Panc1 (cell line): ENCODE results near the gene ATOH8. TPM values are rescaled to one million over a fixed set of nuclear protein-coding genes. Genes with fewer than 3 reads are reported as not detected.

ENCODE experiments used
- ATAC-seq: fragments of 200-7000 bp; cut with Tn5 transposase; 2 replicates; pipeline ENCODE4 v1.9.1; 2020; ENCODE audit warnings: mild to moderate bottlenecking, moderate library complexity
- BruUV-seq: library from RNA; stranded (reverse); fragments of 400-500 nt; replicated peaks from 2 replicates; lab custom pipeline; 2021; lab: Mats Ljungman, UMichigan
- CTCF ChIA-PET: fragments of 300-600 bp; sonication (Branson Sonifier 250); formaldehyde crosslinking; loops from one replicate; lab custom pipeline; 2022; ENCODE audit warnings: antibody characterized with exemption; lab: Charles Lee
- POLR2A ChIA-PET: fragments of 300-600 bp; sonication (Branson Sonifier 250); formaldehyde crosslinking; loops from one replicate; lab custom pipeline; 2022; ENCODE audit warnings: antibody characterized with exemption; lab: Charles Lee
- DNase-seq: peaks from one replicate; pipeline ENCODE4 v3.0.0-alpha.2; 2010; ENCODE audit warnings: low read depth, low spot score
- H3K27ac ChIP-seq: 2 replicates; pipeline ENCODE4 v1.5.1; 2011; ENCODE audit warnings: mild to moderate bottlenecking, low read length, inconsistent platforms
- H3K27me3 ChIP-seq: fragments of 200-500 bp; sonication (Bioruptor generic); 2 replicates; pipeline ENCODE4 v1.6.0; 2014; ENCODE audit warnings: low read length, inconsistent platforms; ENCODE audit not compliant: control insufficient read depth, insufficient read depth
- H3K36me3 ChIP-seq: fragments of 200-500 bp; sonication (Bioruptor generic); 2 replicates; pipeline ENCODE4 v1.5.1; 2014; ENCODE audit warnings: inconsistent platforms, mild to moderate bottlenecking, low read length, moderate library complexity; ENCODE audit not compliant: control insufficient read depth, insufficient read depth
- H3K4me1 ChIP-seq: 2 replicates; pipeline ENCODE4 v1.5.1; 2011; ENCODE audit warnings: inconsistent platforms, mild to moderate bottlenecking, low read length, moderate library complexity; ENCODE audit not compliant: control insufficient read depth, insufficient read depth
- H3K4me3 ChIP-seq, 2 experiments: 2 replicates each; pipeline ENCODE4 v1.5.1; 2011 to 2012; ENCODE audit warnings: low read depth in 2 of 2, low read length in 2 of 2, mild to moderate bottlenecking in 2 of 2, inconsistent platforms in 1 of 2, moderate library complexity in 1 of 2
- H3K9me3 ChIP-seq: fragments of 200-500 bp; sonication (Bioruptor generic); 2 replicates; pipeline ENCODE4 v1.5.1; 2014; ENCODE audit warnings: low read depth, mild to moderate bottlenecking, inconsistent platforms, low read length, moderate library complexity; ENCODE audit not compliant: control insufficient read depth, insufficient read depth
- POLR2AphosphoS5 ChIP-seq: IDR thresholded peaks from 2 replicates; pipeline ENCODE4 v1.6.1; 2012; ENCODE audit warnings: mild to moderate bottlenecking, low read depth, low read length, moderate library complexity
- SIN3A ChIP-seq: IDR thresholded peaks from 2 replicates; pipeline ENCODE4 v1.6.1; 2012; ENCODE audit warnings: low read depth, mild to moderate bottlenecking, low read length, moderate library complexity, borderline replicate concordance; ENCODE audit not compliant: insufficient read depth
- TCF7L2 ChIP-seq: IDR thresholded peaks from 2 replicates; pipeline ENCODE4 v1.6.1; 2011; ENCODE audit warnings: mild to moderate bottlenecking, low read depth, low read length, inconsistent platforms
- in situ Hi-C: cut with HindIII; loops from 2 replicates; pipeline ENCODE4 v1.10.0; 2016; ENCODE audit warnings: low sequenced_read_pairs, low pct_unique_long_range_greater_than_20kb
- intact Hi-C: fragments of 100-400 bp; cut with micrococcal nuclease; formaldehyde crosslinking; loops from one replicate; pipeline ENCODE4 v1.10.0; 2022; ENCODE audit not compliant: unreplicated experiment
- total RNA-seq: library from RNA; stranded (reverse); gene quantifications from one replicate; pipeline ENCODE4 v1.2.1, GENCODE V29; 2021; ENCODE audit not compliant: unreplicated experiment
- TF ChIP-seq, protein P1 (sequence below), 2 experiments: IDR thresholded peaks; 2 replicates each; pipeline ENCODE4 v1.6.1; 2011 to 2012; ENCODE audit warnings: low read depth in 2 of 2, control low read depth in 1 of 2, low read length in 1 of 2, mild to moderate bottlenecking in 1 of 2, moderate library complexity in 1 of 2; ENCODE audit not compliant: insufficient read depth in 1 of 2
- TF ChIP-seq, protein P2 (sequence below): fragments of 450-650 bp; IDR thresholded peaks from 2 replicates; pipeline ENCODE4 v1.5.1; 2017; ENCODE audit warnings: mild to moderate bottlenecking

ATOH8 gene
- total RNA-seq, 1 experiment from 2014 or later: 3.8 TPM

DNA sequence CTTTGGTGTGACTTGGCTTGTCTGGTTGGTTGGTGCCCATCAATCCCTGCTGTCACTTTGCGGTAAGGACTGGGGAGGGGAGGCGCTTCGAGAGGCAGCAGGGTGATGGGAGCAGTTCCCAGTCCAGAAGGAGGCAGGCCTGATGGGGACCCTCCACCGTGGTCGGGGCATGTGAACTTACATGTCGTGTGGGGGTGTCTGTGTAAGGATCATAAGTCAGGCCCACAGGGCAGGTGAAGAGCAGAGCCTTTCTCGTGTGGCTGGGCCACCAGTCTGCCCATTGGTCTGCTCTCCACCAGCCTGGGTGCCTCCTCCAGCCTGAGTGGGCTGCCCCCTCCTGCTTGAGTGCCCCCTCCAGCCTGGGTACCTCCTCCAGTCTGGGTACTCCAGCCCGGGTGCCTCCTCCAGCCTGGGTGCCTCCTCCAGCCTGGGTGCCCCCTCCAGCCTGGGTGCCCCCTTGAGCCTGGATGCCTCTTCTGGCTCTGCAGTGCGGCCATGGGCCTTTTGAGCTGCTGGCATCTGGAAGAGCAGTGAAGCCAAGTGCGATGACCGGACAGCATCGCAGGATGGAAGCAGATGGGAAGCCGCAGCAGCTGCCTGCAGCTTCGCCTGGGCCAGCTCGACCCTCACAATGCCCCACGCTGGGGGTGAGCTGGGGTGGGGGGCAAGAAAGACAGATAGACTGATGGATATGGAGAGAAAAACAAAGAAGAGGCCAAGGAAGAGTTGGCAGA is 25.0 kb downstream of the ATOH8 start:
- CTCF ChIA-PET: no interaction called here
- H3K36me3 ChIP-seq: no peaks in the 10 kb centered on the region
- TF ChIP-seq, protein P1, sequence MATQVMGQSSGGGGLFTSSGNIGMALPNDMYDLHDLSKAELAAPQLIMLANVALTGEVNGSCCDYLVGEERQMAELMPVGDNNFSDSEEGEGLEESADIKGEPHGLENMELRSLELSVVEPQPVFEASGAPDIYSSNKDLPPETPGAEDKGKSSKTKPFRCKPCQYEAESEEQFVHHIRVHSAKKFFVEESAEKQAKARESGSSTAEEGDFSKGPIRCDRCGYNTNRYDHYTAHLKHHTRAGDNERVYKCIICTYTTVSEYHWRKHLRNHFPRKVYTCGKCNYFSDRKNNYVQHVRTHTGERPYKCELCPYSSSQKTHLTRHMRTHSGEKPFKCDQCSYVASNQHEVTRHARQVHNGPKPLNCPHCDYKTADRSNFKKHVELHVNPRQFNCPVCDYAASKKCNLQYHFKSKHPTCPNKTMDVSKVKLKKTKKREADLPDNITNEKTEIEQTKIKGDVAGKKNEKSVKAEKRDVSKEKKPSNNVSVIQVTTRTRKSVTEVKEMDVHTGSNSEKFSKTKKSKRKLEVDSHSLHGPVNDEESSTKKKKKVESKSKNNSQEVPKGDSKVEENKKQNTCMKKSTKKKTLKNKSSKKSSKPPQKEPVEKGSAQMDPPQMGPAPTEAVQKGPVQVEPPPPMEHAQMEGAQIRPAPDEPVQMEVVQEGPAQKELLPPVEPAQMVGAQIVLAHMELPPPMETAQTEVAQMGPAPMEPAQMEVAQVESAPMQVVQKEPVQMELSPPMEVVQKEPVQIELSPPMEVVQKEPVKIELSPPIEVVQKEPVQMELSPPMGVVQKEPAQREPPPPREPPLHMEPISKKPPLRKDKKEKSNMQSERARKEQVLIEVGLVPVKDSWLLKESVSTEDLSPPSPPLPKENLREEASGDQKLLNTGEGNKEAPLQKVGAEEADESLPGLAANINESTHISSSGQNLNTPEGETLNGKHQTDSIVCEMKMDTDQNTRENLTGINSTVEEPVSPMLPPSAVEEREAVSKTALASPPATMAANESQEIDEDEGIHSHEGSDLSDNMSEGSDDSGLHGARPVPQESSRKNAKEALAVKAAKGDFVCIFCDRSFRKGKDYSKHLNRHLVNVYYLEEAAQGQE (IDR thresholded peaks at IDR 0.05; ENCODE audit: insufficient read depth in 1 of 2, low read depth in 2 of 2, low read length in 1 of 2): no peak
- TF ChIP-seq SIN3A: no peak
- TF ChIP-seq, protein P2, sequence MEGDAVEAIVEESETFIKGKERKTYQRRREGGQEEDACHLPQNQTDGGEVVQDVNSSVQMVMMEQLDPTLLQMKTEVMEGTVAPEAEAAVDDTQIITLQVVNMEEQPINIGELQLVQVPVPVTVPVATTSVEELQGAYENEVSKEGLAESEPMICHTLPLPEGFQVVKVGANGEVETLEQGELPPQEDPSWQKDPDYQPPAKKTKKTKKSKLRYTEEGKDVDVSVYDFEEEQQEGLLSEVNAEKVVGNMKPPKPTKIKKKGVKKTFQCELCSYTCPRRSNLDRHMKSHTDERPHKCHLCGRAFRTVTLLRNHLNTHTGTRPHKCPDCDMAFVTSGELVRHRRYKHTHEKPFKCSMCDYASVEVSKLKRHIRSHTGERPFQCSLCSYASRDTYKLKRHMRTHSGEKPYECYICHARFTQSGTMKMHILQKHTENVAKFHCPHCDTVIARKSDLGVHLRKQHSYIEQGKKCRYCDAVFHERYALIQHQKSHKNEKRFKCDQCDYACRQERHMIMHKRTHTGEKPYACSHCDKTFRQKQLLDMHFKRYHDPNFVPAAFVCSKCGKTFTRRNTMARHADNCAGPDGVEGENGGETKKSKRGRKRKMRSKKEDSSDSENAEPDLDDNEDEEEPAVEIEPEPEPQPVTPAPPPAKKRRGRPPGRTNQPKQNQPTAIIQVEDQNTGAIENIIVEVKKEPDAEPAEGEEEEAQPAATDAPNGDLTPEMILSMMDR: no peak
- no peak for TF ChIP-seq POLR2AphosphoS5
- TF ChIP-seq TCF7L2: no peak
- intact Hi-C loops: no loop called here
- no TSS peak for BruUV-seq
- ATAC-seq: no peak
- H3K9me3 ChIP-seq: no peaks in the 10 kb centered on the region
- POLR2A ChIA-PET: no interaction called here
- no peak overlapping the region for H3K27ac ChIP-seq
- H3K27me3 ChIP-seq: no peaks in the 10 kb centered on the region
- peaks cover 7% of the 10 kb centered on the region for H3K4me1 ChIP-seq
- no peak for DNase-seq
- in situ Hi-C loops: no loop called here
- H3K4me3 ChIP-seq: no peak overlapping the region

DNA sequence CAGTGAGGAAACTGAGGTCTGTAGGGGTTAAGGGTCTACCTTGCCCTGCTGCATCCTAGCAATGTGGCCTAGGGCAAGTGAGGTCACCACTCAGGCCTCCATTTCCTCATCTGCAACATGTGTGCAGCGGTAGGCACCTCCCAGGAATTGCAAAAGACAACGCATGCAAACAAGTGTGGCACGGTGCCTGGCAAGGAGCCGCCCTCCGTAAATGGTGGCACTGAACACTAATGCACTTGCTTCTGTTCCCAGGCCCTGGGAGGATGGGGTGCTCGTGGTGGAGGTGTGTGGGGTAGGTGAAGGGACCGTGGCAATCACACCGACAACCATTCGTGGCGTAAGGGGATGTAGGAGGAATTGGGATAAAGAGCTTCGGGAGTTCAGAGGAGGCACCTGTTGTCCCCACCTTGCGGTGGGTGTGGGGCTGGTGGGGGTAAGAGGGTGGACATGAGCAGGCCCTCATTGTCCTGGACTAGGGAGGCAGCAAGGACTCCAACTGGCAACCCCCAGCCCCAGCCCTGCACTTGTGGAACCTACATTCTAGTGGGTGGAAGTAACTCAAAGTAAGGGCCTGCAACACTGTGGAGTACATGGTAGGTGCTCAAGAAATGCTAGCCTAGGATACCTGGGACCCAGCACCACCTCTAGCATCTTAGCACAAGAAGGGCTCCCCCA is 26.0 kb downstream of the ATOH8 start:
- no TSS peak for BruUV-seq
- intact Hi-C loops (no loop called here), in situ Hi-C loops (no loop called here)
- Histone ChIP-seq H3K27ac (no peak overlapping the region), H3K4me3 (no peak overlapping the region), H3K4me1 (0 out of 2 replicates have a peak, but pooled peaks cover 3% of the 10 kb centered on the region), H3K36me3 (no peaks in the 10 kb centered on the region), H3K27me3 (no peaks in the 10 kb centered on the region), H3K9me3 (no peaks in the 10 kb centered on the region)
- ChIA-PET CTCF (no interaction called here), POLR2A (no interaction called here)
- ATAC-seq (no peak), DNase-seq (no peak)
- no peak for TF ChIP-seq POLR2AphosphoS5
- TF ChIP-seq, protein P2: no peak
- no peak for TF ChIP-seq TCF7L2
- no peak for TF ChIP-seq SIN3A
- TF ChIP-seq, protein P1 (IDR thresholded peaks at IDR 0.05; ENCODE audit: insufficient read depth in 1 of 2, low read depth in 2 of 2, low read length in 1 of 2): no peak
